ENCODE data around the gene GON4L.

DNA sequence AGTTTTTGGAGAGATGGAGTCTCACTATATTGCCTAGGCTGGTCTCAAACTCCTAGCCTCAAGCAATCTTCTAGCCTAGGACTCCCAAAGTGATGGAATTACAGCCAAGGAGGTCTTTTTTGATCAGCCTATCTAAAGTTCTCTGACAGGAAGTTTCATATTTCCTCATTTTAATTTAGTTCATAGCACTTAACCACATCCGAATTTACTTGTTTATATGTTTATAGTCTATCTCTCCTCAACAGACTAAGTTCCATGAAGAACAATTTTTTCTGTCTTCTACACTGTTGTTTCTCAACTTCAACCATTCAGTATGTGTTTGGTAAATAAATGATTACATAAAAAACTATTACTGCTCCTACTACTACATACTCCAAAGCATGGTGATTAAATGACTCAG is 47.9 kb downstream of the GON4L start:
- TF ChIP-seq, protein P1, sequence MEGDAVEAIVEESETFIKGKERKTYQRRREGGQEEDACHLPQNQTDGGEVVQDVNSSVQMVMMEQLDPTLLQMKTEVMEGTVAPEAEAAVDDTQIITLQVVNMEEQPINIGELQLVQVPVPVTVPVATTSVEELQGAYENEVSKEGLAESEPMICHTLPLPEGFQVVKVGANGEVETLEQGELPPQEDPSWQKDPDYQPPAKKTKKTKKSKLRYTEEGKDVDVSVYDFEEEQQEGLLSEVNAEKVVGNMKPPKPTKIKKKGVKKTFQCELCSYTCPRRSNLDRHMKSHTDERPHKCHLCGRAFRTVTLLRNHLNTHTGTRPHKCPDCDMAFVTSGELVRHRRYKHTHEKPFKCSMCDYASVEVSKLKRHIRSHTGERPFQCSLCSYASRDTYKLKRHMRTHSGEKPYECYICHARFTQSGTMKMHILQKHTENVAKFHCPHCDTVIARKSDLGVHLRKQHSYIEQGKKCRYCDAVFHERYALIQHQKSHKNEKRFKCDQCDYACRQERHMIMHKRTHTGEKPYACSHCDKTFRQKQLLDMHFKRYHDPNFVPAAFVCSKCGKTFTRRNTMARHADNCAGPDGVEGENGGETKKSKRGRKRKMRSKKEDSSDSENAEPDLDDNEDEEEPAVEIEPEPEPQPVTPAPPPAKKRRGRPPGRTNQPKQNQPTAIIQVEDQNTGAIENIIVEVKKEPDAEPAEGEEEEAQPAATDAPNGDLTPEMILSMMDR (IDR thresholded peaks at IDR 0.05), result no peak
- no peak for TF ChIP-seq POLR2A (IDR thresholded peaks at IDR 0.05)

Data from esophagus squamous epithelium (tissue), 4 donors.